ENCODE measurements around the gene ERC1. TPM values are rescaled to one million over a fixed set of nuclear protein-coding genes. Genes with fewer than 3 reads are reported as not detected.

ERC1 gene
- total RNA-seq, 4 donors from 2014 or later = 23.5 to 74.8 (median 57.0) TPM

GRCh38 chr12:1297639-1298175 is 306.7 kb downstream of the ERC1 start:
- H3K36me3 ChIP-seq = peaks cover 0 to 6% (median 0%) of the 10 kb centered on the region in 4 donors
- in situ Hi-C loops (cut with MboI; ENCODE audit: low pct_ligation_motif_present in 1 of 4, low pct_unique_long_range_greater_than_20kb in 1 of 4, low sequenced_read_pairs in 3 of 4) (no loop called here), intact Hi-C loops (cut with DNase I; ENCODE audit: low total_unique reads) (no loop called here)
- peaks cover 0 to 4% of the 10 kb centered on the region in 2 donors for H3K9me3 ChIP-seq
- WGBS, 2 donors (ENCODE audit: low coverage in 1 of 2) = 96 to 100% methylated on average over 4 of the region's 4 CpGs
- TF ChIP-seq POLR2A (IDR thresholded peaks at IDR 0.05) = no peak
- TF ChIP-seq EP300 (IDR thresholded peaks at IDR 0.05; ENCODE audit: low read depth) = no peak
- TF ChIP-seq, protein P1, sequence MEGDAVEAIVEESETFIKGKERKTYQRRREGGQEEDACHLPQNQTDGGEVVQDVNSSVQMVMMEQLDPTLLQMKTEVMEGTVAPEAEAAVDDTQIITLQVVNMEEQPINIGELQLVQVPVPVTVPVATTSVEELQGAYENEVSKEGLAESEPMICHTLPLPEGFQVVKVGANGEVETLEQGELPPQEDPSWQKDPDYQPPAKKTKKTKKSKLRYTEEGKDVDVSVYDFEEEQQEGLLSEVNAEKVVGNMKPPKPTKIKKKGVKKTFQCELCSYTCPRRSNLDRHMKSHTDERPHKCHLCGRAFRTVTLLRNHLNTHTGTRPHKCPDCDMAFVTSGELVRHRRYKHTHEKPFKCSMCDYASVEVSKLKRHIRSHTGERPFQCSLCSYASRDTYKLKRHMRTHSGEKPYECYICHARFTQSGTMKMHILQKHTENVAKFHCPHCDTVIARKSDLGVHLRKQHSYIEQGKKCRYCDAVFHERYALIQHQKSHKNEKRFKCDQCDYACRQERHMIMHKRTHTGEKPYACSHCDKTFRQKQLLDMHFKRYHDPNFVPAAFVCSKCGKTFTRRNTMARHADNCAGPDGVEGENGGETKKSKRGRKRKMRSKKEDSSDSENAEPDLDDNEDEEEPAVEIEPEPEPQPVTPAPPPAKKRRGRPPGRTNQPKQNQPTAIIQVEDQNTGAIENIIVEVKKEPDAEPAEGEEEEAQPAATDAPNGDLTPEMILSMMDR (IDR thresholded peaks at IDR 0.05) = no peak
- TF ChIP-seq POLR2AphosphoS5 (IDR thresholded peaks at IDR 0.05) = no peak
- H3K4me1 ChIP-seq = no peaks in the 10 kb centered on the region
- H3K27me3 ChIP-seq = no peaks in the 10 kb centered on the region
- no peak overlapping the region for H3K4me3 ChIP-seq
- H3K27ac ChIP-seq = no peak overlapping the region
- no peak for DNase-seq

DNA sequence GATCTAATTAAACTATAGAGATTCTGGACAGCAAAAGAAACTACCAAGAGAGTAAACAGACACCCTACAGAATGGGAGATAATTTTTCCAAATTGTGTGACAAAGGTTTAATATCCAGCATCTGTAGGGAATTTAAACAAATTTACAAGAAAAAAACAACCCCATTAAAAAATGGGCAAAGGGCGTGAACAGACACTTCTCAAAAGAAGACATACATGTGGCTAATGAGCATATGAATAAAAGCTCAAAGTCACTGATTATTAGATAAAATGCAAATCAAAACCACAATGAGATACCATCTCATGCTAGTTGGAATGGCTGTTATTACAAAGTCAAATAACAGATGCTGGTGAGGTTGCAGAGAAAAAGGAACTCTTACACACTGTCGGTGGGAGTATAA is 309.4 kb downstream of the ERC1 start:
- Histone ChIP-seq H3K4me1 (peaks cover 0 to 6% (median 3%) of the 10 kb centered on the region in 4 donors), H3K27me3 (no peaks in the 10 kb centered on the region), H3K27ac (no peak overlapping the region), H3K9me3 (peaks cover 0 to 4% of the 10 kb centered on the region in 2 donors), H3K36me3 (peaks cover 0 to 6% (median 0%) of the 10 kb centered on the region in 4 donors), H3K4me3 (no peak overlapping the region)
- TF ChIP-seq, protein P1 (IDR thresholded peaks at IDR 0.05) = no peak
- TF ChIP-seq EP300 (IDR thresholded peaks at IDR 0.05; ENCODE audit: low read depth) = no peak
- no peak for TF ChIP-seq POLR2A (IDR thresholded peaks at IDR 0.05)
- no peak for TF ChIP-seq POLR2AphosphoS5 (IDR thresholded peaks at IDR 0.05)
- intact Hi-C loops (cut with DNase I; ENCODE audit: low total_unique reads) = no loop called here
- 97 to 100% methylated on average over 2 of the region's 2 CpGs for WGBS, 2 donors (ENCODE audit: low coverage in 1 of 2)
- no peak for DNase-seq
- in situ Hi-C loops (cut with MboI; ENCODE audit: low pct_ligation_motif_present in 1 of 4, low pct_unique_long_range_greater_than_20kb in 1 of 4, low sequenced_read_pairs in 3 of 4) = no loop called here

DNA sequence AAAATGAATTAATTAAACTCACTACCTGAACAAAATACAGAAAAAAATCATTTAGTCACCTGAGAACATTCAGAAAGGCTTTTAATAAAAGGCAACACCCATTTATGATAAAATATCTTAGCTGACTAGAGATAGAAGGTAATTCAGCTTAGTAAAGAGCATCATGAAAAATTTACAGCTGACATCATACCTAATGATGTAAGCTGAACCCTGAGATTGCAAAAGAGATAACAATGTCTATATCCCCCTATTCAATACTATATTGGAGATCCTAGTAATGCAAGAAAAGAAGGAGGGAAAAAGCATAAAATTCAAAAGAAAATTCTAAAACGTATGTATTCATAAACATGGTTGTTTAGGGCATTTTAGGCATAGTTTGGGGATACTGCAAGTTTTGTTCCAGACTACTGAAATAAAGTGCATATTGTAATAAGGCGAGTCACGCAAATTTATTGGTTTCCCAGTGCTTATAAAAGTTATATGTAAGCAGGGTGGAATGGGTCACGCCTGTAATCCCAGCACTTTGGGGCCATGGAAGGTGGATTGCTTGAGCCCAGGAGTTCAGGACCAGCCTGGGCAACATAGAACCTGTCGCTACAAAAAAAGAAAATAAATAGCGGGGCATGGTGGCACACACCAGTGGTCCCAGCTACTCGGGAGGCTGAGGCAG is 311.3 kb downstream of the ERC1 start:
- Histone ChIP-seq H3K9me3 (peaks cover 0 to 4% of the 10 kb centered on the region in 2 donors), H3K4me3 (no peak overlapping the region), H3K4me1 (peaks cover 0 to 24% (median 3%) of the 10 kb centered on the region in 4 donors), H3K36me3 (peaks cover 0 to 6% (median 0%) of the 10 kb centered on the region in 4 donors), H3K27ac (no peak overlapping the region), H3K27me3 (no peaks in the 10 kb centered on the region)
- in situ Hi-C loops (cut with MboI; ENCODE audit: low pct_ligation_motif_present in 1 of 4, low pct_unique_long_range_greater_than_20kb in 1 of 4, low sequenced_read_pairs in 3 of 4) (no loop called here), intact Hi-C loops (cut with DNase I; ENCODE audit: low total_unique reads) (no loop called here)
- no peak for TF ChIP-seq POLR2A (IDR thresholded peaks at IDR 0.05)
- TF ChIP-seq, protein P1 (IDR thresholded peaks at IDR 0.05) = no peak
- no peak for TF ChIP-seq EP300 (IDR thresholded peaks at IDR 0.05; ENCODE audit: low read depth)
- no peak for TF ChIP-seq POLR2AphosphoS5 (IDR thresholded peaks at IDR 0.05)
- 84 to 94% methylated on average over 7 of the region's 7 CpGs for WGBS, 2 donors (ENCODE audit: low coverage in 1 of 2)
- DNase-seq = no peak

DNA sequence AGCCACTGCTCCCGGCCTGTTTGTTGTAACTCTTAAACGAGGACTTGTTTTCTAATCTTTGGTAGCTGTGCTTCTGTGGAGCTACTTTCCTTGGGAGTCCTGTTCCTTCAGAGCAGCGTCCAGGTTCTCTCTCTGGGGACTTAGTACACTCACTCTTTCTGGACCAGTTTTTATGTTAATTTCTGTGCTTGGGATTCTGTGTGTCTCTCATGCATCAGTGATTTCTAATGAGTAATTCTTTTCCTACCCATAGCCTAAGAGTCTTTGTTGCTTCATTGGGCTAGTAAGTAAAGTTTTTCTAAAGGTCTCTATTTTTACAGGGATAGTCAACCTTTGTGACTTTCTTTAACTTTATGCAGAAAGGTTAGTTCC is 314.0 kb downstream of the ERC1 start:
- H3K4me3 ChIP-seq = no peak overlapping the region
- H3K36me3 ChIP-seq = no peaks in the 10 kb centered on the region
- WGBS, 2 donors (ENCODE audit: low coverage in 1 of 2) = 60 to 93% methylated on average over 1 to 3 of the region's 3 CpGs
- no peaks in the 10 kb centered on the region for H3K27me3 ChIP-seq
- peaks cover 0 to 28% (median 3%) of the 10 kb centered on the region in 4 donors for H3K4me1 ChIP-seq
- DNase-seq = no peak
- intact Hi-C loops (cut with DNase I; ENCODE audit: low total_unique reads) = no loop called here
- TF ChIP-seq, protein P1 (IDR thresholded peaks at IDR 0.05) = no peak
- TF ChIP-seq EP300 (IDR thresholded peaks at IDR 0.05; ENCODE audit: low read depth) (no peak), POLR2A (IDR thresholded peaks at IDR 0.05) (no peak), POLR2AphosphoS5 (IDR thresholded peaks at IDR 0.05) (no peak)
- H3K9me3 ChIP-seq = no peaks in the 10 kb centered on the region
- in situ Hi-C loops (cut with MboI; ENCODE audit: low pct_ligation_motif_present in 1 of 4, low pct_unique_long_range_greater_than_20kb in 1 of 4, low sequenced_read_pairs in 3 of 4) = no loop called here
- no peak overlapping the region for H3K27ac ChIP-seq
